GM21825 (cell line): ENCODE data around the gene DTD1.
A peak's percentile ranks its signal among the peaks of the same experiment; 100 is the strongest.

Experiments
- ATAC-seq: cut with Tn5 transposase; IDR thresholded peaks from one replicate; pipeline ENCODE4 v1.9.1; 2021; ENCODE audit warnings: mild to moderate bottlenecking, moderate library complexity; ENCODE audit not compliant: unreplicated experiment

DTD1 gene

DNA sequence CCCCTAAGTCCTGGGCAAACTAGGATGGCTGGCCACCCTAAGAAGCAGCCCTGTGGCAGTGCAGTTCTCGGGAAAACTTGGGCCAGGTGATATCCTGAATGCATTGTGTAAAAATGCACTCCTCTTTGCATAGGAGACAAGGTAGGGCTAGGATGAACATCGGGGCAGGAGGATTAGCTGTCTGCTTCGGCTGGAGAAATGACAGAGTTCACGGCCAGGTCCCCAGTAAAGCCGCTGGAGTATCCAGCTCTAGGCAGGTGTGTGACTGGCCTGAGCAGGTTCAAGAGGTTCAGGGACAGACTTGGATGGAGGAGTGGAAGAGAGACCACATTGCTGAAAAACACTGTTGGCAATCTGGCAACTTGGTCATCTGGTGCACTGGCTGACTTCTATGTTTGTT, 26.4 kb downstream of the DTD1 start:
- ATAC-seq, result no peak

GRCh38 chr20:18615020-18615650, 27.3 kb downstream of the DTD1 start:
- no peak for ATAC-seq

- ATAC-seq, result no peak
Observed at GRCh38 chr20:18621004-18621403, 33.1 kb downstream of the DTD1 start.

GRCh38 chr20:18623156-18623910, 35.5 kb downstream of the DTD1 start:
- no peak for ATAC-seq

DNA sequence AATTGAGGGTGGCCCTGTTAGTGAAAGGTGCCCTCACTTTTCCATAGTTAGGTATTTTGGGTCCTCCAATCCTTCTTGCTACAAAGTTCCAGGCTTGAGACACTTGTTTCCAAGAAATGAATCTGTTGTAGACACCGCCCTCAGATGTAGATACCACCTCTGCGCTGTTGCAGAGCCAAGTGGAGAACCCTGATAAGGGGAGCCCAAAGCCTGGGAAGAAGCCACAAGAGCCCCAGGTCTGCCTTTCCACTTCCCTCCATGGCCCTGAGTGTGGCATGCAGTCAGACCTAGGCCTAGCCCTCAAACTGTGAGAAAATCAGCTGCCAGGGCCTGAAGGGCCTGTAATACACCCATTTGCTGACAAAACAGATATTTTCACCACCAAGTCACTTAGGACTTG, 37.1 kb downstream of the DTD1 start:
- no peak for ATAC-seq

GRCh38 chr20:18625907-18626655, 38.2 kb downstream of the DTD1 start:
- no peak for ATAC-seq

GRCh38 chr20:18628330-18628920, 40.6 kb downstream of the DTD1 start:
- no peak for ATAC-seq

- ATAC-seq, result peak; percentile 91
Observed at GRCh38 chr20:18632196-18632789, 44.4 kb downstream of the DTD1 start.

DNA sequence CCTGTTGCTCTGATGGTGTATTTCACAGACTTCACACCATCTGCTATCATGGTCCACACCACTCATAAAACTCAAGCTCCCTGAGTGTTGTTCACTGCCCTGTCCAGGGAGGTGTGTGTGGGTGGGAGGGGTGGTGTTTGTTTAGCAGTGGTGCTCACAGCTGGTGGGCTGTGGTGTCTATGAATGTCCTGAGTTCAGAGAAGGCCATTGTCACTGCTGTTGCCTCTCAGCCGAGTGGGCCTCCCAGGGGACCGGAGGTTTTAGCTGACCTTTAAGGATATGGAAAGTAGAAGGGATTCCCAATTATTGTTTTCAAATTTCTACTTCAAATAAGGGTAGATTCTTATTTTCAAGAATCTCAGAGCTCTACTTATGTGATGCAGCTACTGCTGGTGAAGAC, 45.6 kb downstream of the DTD1 start:
- no peak for ATAC-seq

- ATAC-seq, result no peak
Observed at GRCh38 chr20:18634501-18634900, 46.6 kb downstream of the DTD1 start.

- no peak for ATAC-seq
Observed at GRCh38 chr20:18635380-18635779, 47.5 kb downstream of the DTD1 start.

DNA sequence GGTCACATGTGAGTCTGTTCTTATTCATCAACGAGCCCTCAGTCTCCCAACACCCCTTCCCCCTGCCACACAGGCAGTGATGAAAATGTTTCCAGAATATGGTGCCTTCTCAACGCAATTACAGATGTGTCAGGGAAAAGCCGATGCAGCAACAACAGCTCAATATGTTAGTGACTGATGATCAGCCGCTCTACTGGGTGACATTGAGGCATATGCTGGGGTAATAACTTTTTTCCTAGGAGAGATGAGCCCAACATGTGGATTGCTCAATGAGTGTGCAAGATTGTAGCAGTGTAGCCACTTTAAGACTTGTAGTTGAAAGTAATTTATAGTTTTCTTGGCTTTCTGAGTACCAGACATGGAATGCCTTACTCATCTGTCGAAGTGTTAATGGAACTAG, 49.4 kb downstream of the DTD1 start:
- no peak for ATAC-seq

DNA sequence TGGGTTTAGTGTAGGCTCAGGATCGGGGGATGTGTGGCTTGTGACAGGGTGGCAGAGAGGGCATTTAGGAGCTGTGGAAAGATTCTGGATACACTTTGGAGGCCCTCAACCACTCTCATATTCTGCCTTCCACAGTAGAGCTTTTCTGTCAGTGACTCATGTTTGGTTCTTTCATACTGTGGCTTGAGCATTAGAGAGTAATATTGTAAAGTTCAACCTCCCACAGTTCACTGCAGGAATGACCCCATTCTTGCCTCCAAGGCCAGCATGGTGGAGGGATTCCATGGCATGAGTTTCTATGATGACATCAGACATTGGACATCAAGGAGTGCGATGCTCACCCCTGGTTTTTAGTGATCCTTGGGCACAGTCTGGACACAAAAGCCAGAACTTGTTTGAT, 50.9 kb downstream of the DTD1 start:
- no peak for ATAC-seq

- ATAC-seq, result no peak
Observed at GRCh38 chr20:18639501-18639979, 51.7 kb downstream of the DTD1 start.

DNA sequence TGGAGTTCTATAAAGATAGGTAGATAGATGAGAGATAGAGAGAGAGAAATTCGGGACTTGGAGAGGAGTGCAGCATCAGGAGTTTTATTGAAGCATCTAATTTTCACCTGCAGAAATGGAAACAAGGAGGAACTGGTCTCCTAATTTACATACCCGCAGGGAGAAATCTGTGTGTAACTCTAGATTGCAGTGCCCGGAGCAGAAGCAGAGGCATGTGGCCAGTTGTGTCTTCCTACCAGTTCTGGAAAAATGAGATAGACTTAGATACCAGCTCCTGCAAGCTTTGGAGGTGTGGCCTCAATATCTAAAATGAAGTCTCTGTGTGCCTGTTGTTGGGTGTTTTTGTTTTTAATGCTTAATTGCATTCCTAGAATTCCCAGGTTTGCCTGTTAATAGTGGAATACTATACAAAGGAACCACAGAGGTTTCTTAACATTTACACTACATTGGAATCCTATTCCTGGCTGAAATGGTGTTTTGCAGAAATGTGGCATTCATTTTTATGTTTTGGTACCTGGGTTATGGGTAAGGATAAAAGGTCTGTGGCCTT, 57.4 kb downstream of the DTD1 start:
- no peak for ATAC-seq

GRCh38 chr20:18645851-18646250, 58.0 kb downstream of the DTD1 start:
- no peak for ATAC-seq

DNA sequence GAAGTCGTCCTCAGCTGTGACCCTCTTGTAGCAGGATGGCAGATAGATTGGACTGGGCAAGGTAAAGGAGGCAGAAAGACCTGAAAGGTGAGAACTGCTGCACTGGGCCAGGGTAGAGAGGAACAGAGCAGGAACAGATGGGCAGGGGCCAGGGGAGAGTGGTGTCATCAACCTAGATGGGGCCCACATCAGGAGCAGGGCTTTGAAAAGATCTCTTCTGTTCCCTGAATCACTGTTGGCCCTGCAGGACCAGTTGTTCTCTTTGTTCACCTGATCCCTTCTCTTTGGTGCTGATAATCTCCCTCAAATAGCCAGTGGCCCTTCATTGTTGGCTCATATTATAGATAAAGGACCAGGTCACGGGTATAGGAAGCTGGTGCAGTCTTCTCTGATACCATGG, 59.9 kb downstream of the DTD1 start:
- no peak for ATAC-seq

GRCh38 chr20:18650224-18650623, 62.4 kb downstream of the DTD1 start:
- no peak for ATAC-seq

DNA sequence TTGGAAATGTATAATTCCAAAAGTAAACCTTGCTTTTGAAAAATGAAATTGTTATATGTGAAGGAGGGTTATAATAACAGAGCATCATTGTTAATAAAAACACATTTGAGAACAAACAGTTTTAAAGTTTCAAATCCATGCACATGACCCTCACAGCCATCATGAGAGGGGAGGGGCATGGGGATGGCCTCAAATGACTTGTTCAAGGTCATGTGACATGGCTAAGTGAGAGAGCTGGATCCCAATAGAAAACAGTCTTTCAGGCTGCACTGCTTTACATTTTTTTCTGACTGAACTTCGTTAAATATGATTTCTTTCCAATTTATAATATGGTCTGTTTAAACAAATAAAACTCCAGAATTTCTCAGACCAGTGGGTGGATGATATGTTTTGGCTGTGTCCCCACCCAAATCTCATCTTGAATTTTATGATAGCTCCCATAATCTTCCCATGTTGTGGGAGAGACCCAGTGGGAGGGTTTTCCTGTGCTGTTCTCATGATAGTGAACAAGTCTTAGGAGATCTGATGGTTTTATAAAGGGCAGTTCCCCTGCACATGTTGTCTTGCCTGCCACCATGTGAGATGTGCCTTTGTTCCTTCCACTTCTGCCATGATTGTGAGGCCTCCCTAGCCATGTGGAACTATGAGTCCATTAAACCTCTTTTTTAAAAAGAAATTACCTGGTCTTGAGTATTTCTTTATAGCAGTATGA, 66.0 kb downstream of the DTD1 start:
- ATAC-seq, result no peak

DNA sequence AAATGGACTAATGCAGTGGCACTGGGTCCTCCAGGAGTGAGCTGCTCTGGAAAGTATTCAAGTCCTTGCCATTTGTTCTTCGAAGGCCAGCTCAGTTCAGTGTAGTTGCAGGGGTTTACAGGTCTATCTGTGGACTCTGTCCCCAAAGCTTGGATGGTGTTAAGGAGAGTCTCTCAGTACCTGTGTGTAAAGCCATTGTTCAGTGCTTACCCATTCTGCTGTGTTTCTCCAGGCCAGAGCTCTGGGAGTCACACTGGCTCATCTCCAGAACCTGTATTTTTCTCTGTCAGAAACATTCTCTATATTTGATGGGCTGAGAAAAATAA, 66.6 kb downstream of the DTD1 start:
- no peak for ATAC-seq
